Measurements from ENCODE around the gene RER1. TPM values are rescaled to one million over a fixed set of nuclear protein-coding genes. Genes with fewer than 3 reads are reported as not detected.

The RER1 gene
- total and polyA plus RNA-seq, 8 donors = 89.6 to 167 (median 101) TPM

GRCh38 chr1:2386636-2387611 lies 4.7 kb upstream of the RER1 start:
- DNase-seq (peak in 2 of 4 donors; percentile 19 to 55), ATAC-seq (no peak)
- no peak for TF ChIP-seq CTCF (IDR thresholded peaks at IDR 0.05)
- Histone ChIP-seq H3K4me1 (peaks cover 6 to 15% of the 10 kb centered on the region in 2 donors), H3K27me3 (no peaks in the 10 kb centered on the region), H3K27ac (no peak overlapping the region), H3K36me3 (no peaks in the 10 kb centered on the region), H3K4me3 (no peak overlapping the region), H3K9me3 (no peaks in the 10 kb centered on the region)
- intact Hi-C loops (cut with DNase I) = loop anchor here in 1 of 2 donors (10.0 kb wide), 1 partner anchor 192 kb away; the partner anchor contains the start of gene FAAP20

GRCh38 chr1:2388004-2388913 lies 3.4 kb upstream of the RER1 start:
- Histone ChIP-seq H3K4me3 (no peak overlapping the region), H3K36me3 (peaks cover 0 to 2% of the 10 kb centered on the region in 2 donors), H3K9me3 (no peaks in the 10 kb centered on the region), H3K27me3 (no peaks in the 10 kb centered on the region), H3K27ac (no peak overlapping the region), H3K4me1 (peaks cover 13 to 21% of the 10 kb centered on the region in 2 donors)
- intact Hi-C loops (cut with DNase I) = loop anchor here in 1 of 2 donors (10.0 kb wide), 1 partner anchor 193 kb away; the partner anchor contains the start of gene FAAP20
- no peak for TF ChIP-seq CTCF (IDR thresholded peaks at IDR 0.05)
- no peak for ATAC-seq
- peak in 1 of 4 donors; percentile 61 for DNase-seq

DNA sequence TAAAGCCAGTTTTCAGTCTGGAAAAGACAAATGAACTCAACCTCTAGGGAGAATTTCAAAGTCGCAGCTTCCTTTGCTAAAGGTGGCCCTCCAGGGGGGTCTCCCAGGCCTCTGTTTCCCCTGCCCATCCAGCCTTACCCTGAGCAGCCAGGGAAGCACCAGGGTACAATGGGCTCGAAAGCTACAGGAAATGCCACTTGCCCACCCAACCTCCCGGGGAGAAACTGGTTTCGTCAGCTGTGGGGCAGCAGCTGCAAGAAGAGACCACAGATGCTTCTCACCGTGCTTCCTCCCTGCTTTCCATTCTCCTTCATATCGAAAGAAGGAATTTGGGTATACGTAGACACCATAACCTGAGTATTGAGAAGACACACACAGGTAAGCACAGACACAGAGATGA lies 2.0 kb upstream of the RER1 start:
- Histone ChIP-seq H3K4me1 (peaks cover 13 to 35% of the 10 kb centered on the region in 2 donors), H3K9me3 (no peaks in the 10 kb centered on the region), H3K27me3 (no peaks in the 10 kb centered on the region), H3K27ac (no peak overlapping the region), H3K4me3 (no peak overlapping the region), H3K36me3 (peaks cover 0 to 15% of the 10 kb centered on the region in 2 donors)
- peak in 1 of 4 donors; percentile 30 for DNase-seq
- no peak for TF ChIP-seq CTCF (IDR thresholded peaks at IDR 0.05)
- intact Hi-C loops (cut with DNase I) = loop anchor here in 1 of 2 donors (10.0 kb wide), 1 partner anchor 195 kb away; the partner anchor contains the start of gene FAAP20
- no peak for ATAC-seq

DNA sequence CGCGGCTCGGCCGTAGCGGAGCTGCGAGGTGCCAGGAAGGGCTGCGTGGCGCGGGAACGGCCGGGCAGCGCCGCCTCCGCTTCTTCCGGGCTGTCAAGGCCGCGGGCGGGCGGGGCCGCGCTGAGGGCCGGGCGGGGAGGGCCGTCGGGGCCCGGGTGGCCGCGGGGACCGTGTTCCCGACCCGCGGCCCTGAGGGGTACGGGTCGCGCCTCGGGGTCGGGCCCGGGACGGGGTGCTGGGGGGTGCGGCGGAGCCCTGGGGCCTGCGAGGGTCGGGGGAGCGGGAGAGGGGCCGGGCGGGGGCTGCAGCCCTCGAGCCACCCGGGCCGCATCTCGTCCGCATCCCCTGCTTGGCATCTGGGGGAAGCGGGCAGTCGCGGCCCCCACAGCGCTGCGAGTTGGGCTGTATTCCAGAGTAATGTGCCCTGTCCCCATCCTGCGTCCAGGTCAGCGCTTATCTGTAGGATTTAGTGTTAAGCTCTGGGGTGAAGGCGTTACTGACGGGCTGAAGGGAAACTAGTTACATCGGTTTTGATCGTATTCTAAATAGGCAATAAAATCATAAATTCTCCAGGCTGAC lies 379 bp downstream of the RER1 start:
- no peak for TF ChIP-seq CTCF (IDR thresholded peaks at IDR 0.05)
- no peaks in the 10 kb centered on the region for H3K27me3 ChIP-seq
- H3K9me3 ChIP-seq = no peaks in the 10 kb centered on the region
- H3K4me1 ChIP-seq = peaks cover 13 to 37% of the 10 kb centered on the region in 2 donors
- peak; percentile 12 for ATAC-seq
- peak overlapping the region; percentile 67 to 87 for H3K27ac ChIP-seq
- peak overlapping the region; percentile 81 to 98 for H3K4me3 ChIP-seq
- peaks cover 3 to 39% of the 10 kb centered on the region in 2 donors for H3K36me3 ChIP-seq
- no peak for DNase-seq
- intact Hi-C loops (cut with DNase I) = no loop called here
